GM19193 (cell line): ENCODE results near the gene KPNB1.
A peak's percentile ranks its signal among the peaks of the same experiment; 100 is the strongest.

Experiments
- POLR2A ChIP-seq: IDR thresholded peaks from 4 replicates; pipeline ENCODE4 v1.6.1; 2011; ENCODE audit not compliant: insufficient read depth, insufficient read length; ENCODE audit errors: extremely low read depth

Gene KPNB1

GRCh38 chr17:47649153-47649971 is at the start of gene KPNB1:
Gene KPNB1, plus strand, starts transcription at chr17:47649919. Its CDS starts 326 bp downstream, at chr17:47650245.
- TF ChIP-seq POLR2A, result peak; percentile 83

- TF ChIP-seq POLR2A, result no peak
These were observed 45.7 kb upstream of the KPNB1 start for GRCh38 chr17:47603830-47604597.

DNA sequence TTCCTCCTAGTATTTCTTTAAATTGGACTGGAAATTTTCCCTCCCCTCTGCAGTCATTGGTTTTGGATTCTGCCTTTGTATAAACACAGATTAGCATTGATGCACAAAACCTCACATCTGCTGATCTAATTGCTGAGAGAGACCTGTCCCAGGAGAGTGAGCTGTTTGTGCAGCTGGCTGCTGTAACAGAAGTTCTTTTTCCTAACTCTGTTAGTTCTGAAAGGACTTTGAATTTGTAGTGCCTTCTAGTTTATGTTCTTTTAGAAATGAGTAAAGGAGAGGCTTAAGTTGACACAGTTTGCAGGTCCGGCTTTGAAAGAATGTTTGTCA is 45.2 kb upstream of the KPNB1 start:
- TF ChIP-seq POLR2A, result no peak

- no peak for TF ChIP-seq POLR2A
These were observed 44.7 kb upstream of the KPNB1 start for GRCh38 chr17:47605011-47605410.

GRCh38 chr17:47607481-47607880 is 42.2 kb upstream of the KPNB1 start:
- no peak for TF ChIP-seq POLR2A

DNA sequence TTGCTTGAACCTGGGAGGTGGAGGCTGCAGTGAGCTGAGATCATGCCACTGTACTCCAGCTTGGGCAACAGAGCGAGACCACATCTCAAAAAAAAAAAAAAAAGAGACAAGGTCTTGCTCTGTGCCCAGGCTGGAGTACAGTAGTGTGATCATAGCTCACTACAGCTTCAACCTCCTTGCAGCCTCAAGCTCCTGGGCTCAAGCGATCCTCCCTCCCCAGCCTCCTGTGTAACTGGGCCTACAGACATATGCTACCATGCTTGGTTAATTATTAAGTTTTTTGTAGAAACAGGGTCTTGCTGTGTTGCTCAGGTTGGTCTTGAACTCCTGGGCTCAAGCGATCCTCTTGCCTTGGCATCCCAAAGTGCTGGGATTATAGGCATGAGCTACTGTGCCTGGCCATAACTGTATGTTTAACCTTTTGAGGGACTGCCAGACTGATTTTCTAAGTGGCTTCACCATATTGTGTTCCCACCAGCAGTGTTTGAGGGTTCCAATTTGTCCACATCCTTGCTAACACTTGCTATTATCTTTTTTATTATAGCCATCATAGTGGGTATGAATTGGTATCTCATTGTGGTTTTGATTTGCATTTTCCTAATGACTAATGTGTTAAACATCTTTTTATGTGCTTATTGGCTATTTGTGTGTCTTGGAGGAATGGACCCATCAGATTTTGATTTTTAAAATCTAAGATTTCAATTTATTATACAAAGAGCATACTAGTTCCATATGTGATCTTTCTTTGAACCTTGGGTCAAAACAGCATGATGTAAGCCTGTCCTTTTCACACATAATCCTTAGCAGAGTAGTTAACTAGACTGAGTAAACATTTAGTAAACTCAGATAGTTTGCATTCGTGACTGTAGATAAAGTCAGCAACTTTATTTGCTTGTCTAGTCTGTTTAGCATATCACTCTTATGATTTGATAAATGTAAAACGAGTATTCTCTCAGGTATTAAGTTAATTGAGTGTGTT is 38.1 kb upstream of the KPNB1 start:
- TF ChIP-seq POLR2A, result no peak

- TF ChIP-seq POLR2A, result no peak
These were observed 33.8 kb upstream of the KPNB1 start for GRCh38 chr17:47615766-47616424.

DNA sequence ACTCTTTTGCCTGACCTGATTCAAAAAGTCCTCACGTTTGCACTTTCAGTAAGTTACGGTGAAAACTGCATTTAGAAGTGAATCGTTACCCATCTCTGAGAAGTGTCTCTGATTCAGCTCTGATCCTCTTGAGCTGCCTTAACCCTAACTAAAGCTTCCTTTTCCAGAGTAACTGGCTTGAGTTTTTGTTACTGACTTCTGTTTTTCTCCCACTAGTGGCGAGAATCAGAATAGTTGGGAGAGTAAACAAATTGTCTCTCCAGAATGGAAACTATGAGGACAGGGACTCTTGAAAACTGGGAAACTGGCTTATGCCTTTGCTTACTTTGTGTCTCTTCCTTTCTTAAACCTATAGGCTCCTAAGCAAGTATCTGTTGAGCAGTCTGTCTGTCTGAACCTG is 31.3 kb upstream of the KPNB1 start:
- TF ChIP-seq POLR2A, result no peak

DNA sequence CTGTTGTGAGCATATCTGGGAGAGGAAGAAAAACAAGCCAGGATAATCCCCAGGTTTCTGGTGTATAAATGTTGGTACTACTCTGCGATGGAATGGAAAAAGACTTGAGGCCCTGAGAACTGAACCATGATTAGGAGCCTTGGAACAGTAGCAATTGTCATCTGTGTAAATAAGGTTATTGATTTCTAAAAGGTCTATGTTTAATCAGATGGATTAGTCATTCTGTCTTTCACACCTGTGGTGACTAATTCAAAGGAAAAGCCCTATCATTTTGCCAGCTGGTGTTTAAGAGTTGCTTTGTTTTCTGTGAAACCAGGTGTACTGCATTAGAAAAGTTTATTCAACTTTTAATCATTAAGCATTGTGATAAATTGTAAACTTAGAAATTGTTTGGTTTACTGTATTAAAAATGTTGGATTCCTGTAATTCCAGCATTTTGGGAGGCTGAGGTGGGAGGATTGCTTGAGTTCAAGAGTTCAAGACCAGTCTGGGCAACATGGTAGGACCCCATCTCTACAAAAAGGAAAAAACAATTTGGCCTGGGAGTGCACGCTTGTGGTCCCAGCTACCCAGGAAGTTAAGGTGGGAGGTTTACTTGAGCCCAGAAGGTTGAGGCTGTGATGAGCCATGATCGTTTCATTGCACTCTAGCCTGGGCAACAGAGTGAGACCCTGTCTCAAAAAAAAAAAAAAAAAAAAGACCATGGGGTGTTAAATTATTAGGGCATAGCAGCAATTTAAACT is 29.0 kb upstream of the KPNB1 start:
- TF ChIP-seq POLR2A, result no peak

GRCh38 chr17:47621293-47622179 is 28.2 kb upstream of the KPNB1 start:
- no peak for TF ChIP-seq POLR2A

DNA sequence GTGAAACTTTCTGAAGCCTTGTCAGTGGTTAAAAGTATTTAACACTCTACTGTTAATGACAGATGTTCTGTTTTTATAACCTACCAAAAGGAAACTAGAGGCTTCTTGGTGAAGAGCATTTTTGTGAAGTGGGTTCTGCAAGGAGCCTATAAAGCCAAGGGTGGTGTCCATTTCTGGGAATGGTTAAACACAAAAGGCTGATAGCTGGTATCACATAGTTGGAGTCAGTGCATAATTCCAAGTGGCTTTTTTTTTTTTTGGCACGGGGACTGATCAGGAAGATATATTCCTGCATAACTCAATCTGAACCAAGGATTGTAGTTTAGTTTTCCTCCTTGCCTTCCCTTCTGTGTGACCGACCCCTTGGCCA is 27.6 kb upstream of the KPNB1 start:
- no peak for TF ChIP-seq POLR2A

- no peak for TF ChIP-seq POLR2A
These were observed 25.0 kb upstream of the KPNB1 start for GRCh38 chr17:47624727-47625068.

DNA sequence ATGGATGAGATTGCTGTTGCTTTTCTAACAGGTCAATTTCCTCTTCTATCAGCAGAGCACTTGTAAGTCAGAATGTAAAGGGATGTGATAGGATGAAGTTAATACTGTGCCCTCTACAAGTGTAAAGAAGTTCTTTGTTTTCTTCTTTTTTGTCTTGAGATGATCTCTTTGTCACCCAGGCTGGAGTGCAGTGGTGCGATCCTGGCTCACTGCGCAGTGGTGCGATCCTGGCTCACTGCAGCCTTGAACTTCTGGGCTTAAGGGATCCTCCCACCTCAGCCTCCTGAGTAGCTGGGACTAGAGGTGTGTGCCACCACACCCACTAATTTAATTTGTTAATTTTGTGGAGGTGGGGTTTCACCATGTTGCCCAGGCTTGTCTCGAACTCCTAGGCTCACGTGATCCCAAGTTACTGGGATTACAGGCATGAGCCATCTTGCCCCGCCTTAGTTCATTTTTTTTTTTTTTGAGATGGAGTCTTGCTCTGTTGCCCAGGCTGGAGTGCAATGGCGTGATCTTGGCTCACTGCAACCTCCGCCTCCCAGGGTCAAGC is 21.6 kb upstream of the KPNB1 start:
- no peak for TF ChIP-seq POLR2A

DNA sequence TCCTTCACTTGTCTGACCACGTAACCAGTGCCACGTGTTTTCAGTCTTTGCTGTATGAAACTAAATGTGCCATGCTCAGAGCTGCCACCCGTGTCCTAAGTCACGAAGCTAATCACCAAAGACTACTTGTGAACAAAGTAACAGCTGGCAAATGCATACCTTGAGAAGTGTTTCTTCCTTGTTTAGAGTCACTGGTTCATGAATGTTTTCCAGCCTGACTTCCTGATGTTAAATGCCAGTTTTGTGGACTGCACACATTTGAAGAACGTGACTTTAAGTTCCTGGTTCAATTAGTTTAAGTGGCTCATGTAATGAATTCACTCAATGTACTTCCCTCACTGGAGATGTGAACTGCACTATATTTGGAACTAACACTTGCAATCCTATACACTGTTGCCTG is 19.9 kb upstream of the KPNB1 start:
- TF ChIP-seq POLR2A, result no peak
